ENCODE data around the gene PRDM8. TPM values are rescaled to one million over a fixed set of nuclear protein-coding genes. Genes with fewer than 3 reads are reported as not detected.

Gene PRDM8
- total and polyA plus RNA-seq, 10 donors = 0.99 to 5.1 (median 3.0) TPM

GRCh38 chr4:80206111-80206510 is 8.8 kb downstream of the PRDM8 start:
- Histone ChIP-seq H3K27me3 (replicated peaks in 1 of 7) (peaks cover 0 to 54% (median 29%) of the 10 kb centered on the region in 7 donors), H3K27ac (no peak overlapping the region), H3K4me3 (no peak overlapping the region), H3K9me3 (no peaks in the 10 kb centered on the region), H3K36me3 (no peaks in the 10 kb centered on the region), H3K4me1 (peaks cover 0 to 31% (median 22%) of the 10 kb centered on the region in 6 donors)
- TF ChIP-seq POLR2AphosphoS5 (IDR thresholded peaks at IDR 0.05) (no peak), CTCF (IDR thresholded peaks at IDR 0.05 in 8 of 11, conservative IDR thresholded peaks at IDR 0.05 in 3 of 11) (no peak), POLR2A (IDR thresholded peaks at IDR 0.05) (no peak)
- no peak for DNase-seq
- 94 to 99% (median 97%) methylated on average over 9 of the region's 9 CpGs for WGBS, 5 donors
- intact Hi-C loops (cut with DNase I; ENCODE audit: low total_unique reads) = no loop called here

- H3K27me3 ChIP-seq (replicated peaks in 1 of 7) = peaks cover 0 to 54% (median 28%) of the 10 kb centered on the region in 7 donors
- no peaks in the 10 kb centered on the region for H3K36me3 ChIP-seq
- DNase-seq = no peak
- no peak for TF ChIP-seq POLR2A (IDR thresholded peaks at IDR 0.05)
- no peak for TF ChIP-seq CTCF (IDR thresholded peaks at IDR 0.05 in 8 of 11, conservative IDR thresholded peaks at IDR 0.05 in 3 of 11)
- TF ChIP-seq POLR2AphosphoS5 (IDR thresholded peaks at IDR 0.05) = no peak
- intact Hi-C loops (cut with DNase I; ENCODE audit: low total_unique reads) = no loop called here
- no peak overlapping the region for H3K27ac ChIP-seq
- no peak overlapping the region for H3K4me3 ChIP-seq
- no peaks in the 10 kb centered on the region for H3K9me3 ChIP-seq
- 50 to 83% (median 66%) methylated on average over 28 to 29 of the region's 29 CpGs for WGBS, 5 donors
- H3K4me1 ChIP-seq = peaks cover 0 to 25% (median 17%) of the 10 kb centered on the region in 6 donors
Measured at GRCh38 chr4:80206521-80207171, 9.3 kb downstream of the PRDM8 start.

GRCh38 chr4:80207172-80207583 is 9.9 kb downstream of the PRDM8 start:
- TF ChIP-seq POLR2A (IDR thresholded peaks at IDR 0.05) = no peak
- no peak for TF ChIP-seq CTCF (IDR thresholded peaks at IDR 0.05 in 8 of 11, conservative IDR thresholded peaks at IDR 0.05 in 3 of 11)
- TF ChIP-seq POLR2AphosphoS5 (IDR thresholded peaks at IDR 0.05) = no peak
- H3K27ac ChIP-seq = no peak overlapping the region
- WGBS, 5 donors = 40 to 51% (median 45%) methylated on average over 27 of the region's 27 CpGs
- peaks cover 0 to 20% (median 12%) of the 10 kb centered on the region in 6 donors for H3K4me1 ChIP-seq
- H3K36me3 ChIP-seq = no peaks in the 10 kb centered on the region
- DNase-seq = no peak
- intact Hi-C loops (cut with DNase I; ENCODE audit: low total_unique reads) = no loop called here
- peaks cover 0 to 49% (median 28%) of the 10 kb centered on the region in 7 donors for H3K27me3 ChIP-seq (replicated peaks in 1 of 7)
- H3K4me3 ChIP-seq = no peak overlapping the region
- no peaks in the 10 kb centered on the region for H3K9me3 ChIP-seq

GRCh38 chr4:80207664-80208063 is 10.4 kb downstream of the PRDM8 start:
- H3K27me3 ChIP-seq (replicated peaks in 1 of 7) = peaks cover 0 to 44% (median 26%) of the 10 kb centered on the region in 7 donors
- peaks cover 0 to 19% (median 9%) of the 10 kb centered on the region in 6 donors for H3K4me1 ChIP-seq
- DNase-seq = no peak
- H3K27ac ChIP-seq = no peak overlapping the region
- 79 to 86% (median 83%) methylated on average over 10 of the region's 10 CpGs for WGBS, 5 donors
- TF ChIP-seq POLR2AphosphoS5 (IDR thresholded peaks at IDR 0.05) (no peak), POLR2A (IDR thresholded peaks at IDR 0.05) (no peak), CTCF (IDR thresholded peaks at IDR 0.05 in 8 of 11, conservative IDR thresholded peaks at IDR 0.05 in 3 of 11) (no peak)
- intact Hi-C loops (cut with DNase I; ENCODE audit: low total_unique reads) = no loop called here
- H3K36me3 ChIP-seq = no peaks in the 10 kb centered on the region
- H3K4me3 ChIP-seq = no peak overlapping the region
- H3K9me3 ChIP-seq = no peaks in the 10 kb centered on the region

Measured in spleen (tissue), 11 donors.